NCI-H1092 treated with DMSO at 0.1 percent for 48 hours (cell line): ENCODE data around the gene TMEM191B.
"Not testable (repeated sequence)": the region's sequence is repeated elsewhere in the genome, so short reads cannot be mapped to it uniquely, and the experiment has no call there.

Experiments used
- DNase-seq: peaks from one replicate; lab custom pipeline; 2025; lab: John Stamatoyannopoulos, UW

Gene TMEM191B

GRCh38 chr22:18527752-18528596 is at the start of gene TMEM191B:
Gene TMEM191B, plus strand, starts transcription at chr22:18527802. Its CDS starts 179 bp downstream, at chr22:18527981.
- DNase-seq = not testable (repeated sequence)

GRCh38 chr22:18496227-18496626 is 31.4 kb upstream of the TMEM191B start:
- DNase-seq = not testable (repeated sequence)

GRCh38 chr22:18511327-18511726 is 16.3 kb upstream of the TMEM191B start:
- not testable (repeated sequence) for DNase-seq

- DNase-seq = not testable (repeated sequence)
Observed at GRCh38 chr22:18512378-18512777, 15.2 kb upstream of the TMEM191B start.

- not testable (repeated sequence) for DNase-seq
Observed at GRCh38 chr22:18513454-18513853, 14.1 kb upstream of the TMEM191B start.

- not testable (repeated sequence) for DNase-seq
Observed at GRCh38 chr22:18518061-18518460, 9.5 kb upstream of the TMEM191B start, which contains the start of gene GGTLC3. Gene GGTLC3, minus strand, starts transcription at chr22:18518161. Its CDS starts 264 bp downstream, at chr22:18517897.

GRCh38 chr22:18522762-18523161 is 4.8 kb upstream of the TMEM191B start:
- not testable (repeated sequence) for DNase-seq

- not testable (repeated sequence) for DNase-seq
Observed at GRCh38 chr22:18523328-18523727, 4.3 kb upstream of the TMEM191B start.

GRCh38 chr22:18528597-18529415 is 1.2 kb downstream of the TMEM191B start:
- DNase-seq = not testable (repeated sequence)

GRCh38 chr22:18529416-18530145 is 2.0 kb downstream of the TMEM191B start:
- DNase-seq = not testable (repeated sequence)

- DNase-seq = not testable (repeated sequence)
Observed at GRCh38 chr22:18533633-18534032, 6.0 kb downstream of the TMEM191B start.

GRCh38 chr22:18534315-18534714 is 6.7 kb downstream of the TMEM191B start:
- DNase-seq = not testable (repeated sequence)

GRCh38 chr22:18539994-18540393 is 12.4 kb downstream of the TMEM191B start:
- DNase-seq = not testable (repeated sequence)

- DNase-seq = not testable (repeated sequence)
Observed at GRCh38 chr22:18543400-18543799, 15.8 kb downstream of the TMEM191B start.

- not testable (repeated sequence) for DNase-seq
Observed at GRCh38 chr22:18544615-18545014, 17.0 kb downstream of the TMEM191B start.

GRCh38 chr22:18549458-18550179 is 22.0 kb downstream of the TMEM191B start:
- not testable (repeated sequence) for DNase-seq

GRCh38 chr22:18551046-18551445 is 23.4 kb downstream of the TMEM191B start:
- not testable (repeated sequence) for DNase-seq

GRCh38 chr22:18552839-18553597 is 25.4 kb downstream of the TMEM191B start:
- not testable (repeated sequence) for DNase-seq

GRCh38 chr22:18554280-18555256 is 27.0 kb downstream of the TMEM191B start:
- not testable (repeated sequence) for DNase-seq
